Measurements from ENCODE around the gene CATSPERE. TPM values are rescaled to one million over a fixed set of nuclear protein-coding genes. Genes with fewer than 3 reads are reported as not detected.
"Not testable (repeated sequence)": the region's sequence is repeated elsewhere in the genome, so short reads cannot be mapped to it uniquely, and the experiment has no call there.

CATSPERE gene
- total RNA-seq, 1 experiment from 2014 or later: 0.18 TPM

- in situ Hi-C loops (cut with HindIII; ENCODE audit: low pct_unique_long_range_greater_than_20kb, low sequenced_read_pairs): no loop called here
- DNase-seq (ENCODE audit: low read depth, low spot score): no peak
Measured at GRCh38 chr1:244667797-244668196, 206.7 kb downstream of the CATSPERE start.

GRCh38 chr1:244672946-244673682 lies 212.0 kb downstream of the CATSPERE start:
- no peak for DNase-seq (ENCODE audit: low read depth, low spot score)

GRCh38 chr1:244674446-244674845 lies 213.4 kb downstream of the CATSPERE start:
- DNase-seq (ENCODE audit: low read depth, low spot score): no peak
- in situ Hi-C loops (cut with HindIII; ENCODE audit: low pct_unique_long_range_greater_than_20kb, low sequenced_read_pairs): no loop called here

More at GRCh38 chr1:244672946-244673682, 212.0 kb downstream of the CATSPERE start:
- in situ Hi-C loops (cut with HindIII; ENCODE audit: low pct_unique_long_range_greater_than_20kb, low sequenced_read_pairs): no loop called here

- no peak for DNase-seq (ENCODE audit: low read depth, low spot score)
- in situ Hi-C loops (cut with HindIII; ENCODE audit: low pct_unique_long_range_greater_than_20kb, low sequenced_read_pairs): no loop called here
Measured at GRCh38 chr1:244675167-244675566, 214.1 kb downstream of the CATSPERE start.

- DNase-seq (ENCODE audit: low read depth, low spot score): no peak
Measured at GRCh38 chr1:244678697-244679096, 217.6 kb downstream of the CATSPERE start.

GRCh38 chr1:244680667-244681066 lies 219.6 kb downstream of the CATSPERE start:
- DNase-seq (ENCODE audit: low read depth, low spot score): no peak
- in situ Hi-C loops (cut with HindIII; ENCODE audit: low pct_unique_long_range_greater_than_20kb, low sequenced_read_pairs): no loop called here

More at GRCh38 chr1:244678697-244679096, 217.6 kb downstream of the CATSPERE start:
- in situ Hi-C loops (cut with HindIII; ENCODE audit: low pct_unique_long_range_greater_than_20kb, low sequenced_read_pairs): no loop called here

GRCh38 chr1:244682087-244682486 lies 221.0 kb downstream of the CATSPERE start:
- in situ Hi-C loops (cut with HindIII; ENCODE audit: low pct_unique_long_range_greater_than_20kb, low sequenced_read_pairs); DNase-seq (ENCODE audit: low read depth, low spot score): not testable (repeated sequence)

Small RNA genes lying within 50 kb of the gene (small RNA-seq; reads per million reads assigned to genes)
- gene CYCSP5: 0 reads per million in 2 experiments

Other genes starting within 250 kb of the CATSPERE start
- gene ADSS2, start 9.4 kb upstream of the CATSPERE start, total RNA-seq (2014; rRNA removed; shearing (Covaris generic)): 59.4 and 65.4 TPM in 2 replicates
- gene DESI2, start 191.9 kb downstream of the CATSPERE start, total RNA-seq (2014; rRNA removed; shearing (Covaris generic)): 43.6 and 51.5 TPM in 2 replicates

Data from SK-MEL-5 (cell line).